ENCODE measurements around the gene OR51A7.
"Not testable (repeated sequence)": the region's sequence is repeated elsewhere in the genome, so short reads cannot be mapped to it uniquely, and the experiment has no call there.

The OR51A7 gene

DNA sequence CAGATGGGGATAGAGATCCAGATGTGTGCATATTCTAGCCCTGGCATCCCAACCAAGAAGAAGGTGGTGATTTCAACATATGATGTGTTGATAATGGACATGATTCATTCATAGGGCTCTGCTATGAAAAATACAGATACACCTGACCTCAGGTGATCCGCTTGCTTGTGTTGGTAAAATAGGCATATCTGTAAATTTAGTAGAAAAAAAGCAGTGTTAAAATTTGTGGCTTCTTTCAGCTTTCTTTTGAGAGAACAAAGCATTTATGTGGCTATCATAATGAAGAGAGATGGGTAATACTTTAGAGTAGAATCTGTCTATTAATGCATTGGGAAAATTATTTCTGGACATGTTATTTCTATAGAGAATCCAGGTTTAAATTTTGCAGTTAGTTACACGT is 52.0 kb downstream of the OR51A7 start, which contains the start of gene OR51A2:
Gene OR51A2 (minus strand): TSS at position 101 of the 400 bp plus-strand sequence. CDS start 0 bp downstream, at position 101.
- not testable (repeated sequence) for DNase-seq (ENCODE audit: extremely low read depth in 1 of 2, low read depth in 1 of 2)

DNA sequence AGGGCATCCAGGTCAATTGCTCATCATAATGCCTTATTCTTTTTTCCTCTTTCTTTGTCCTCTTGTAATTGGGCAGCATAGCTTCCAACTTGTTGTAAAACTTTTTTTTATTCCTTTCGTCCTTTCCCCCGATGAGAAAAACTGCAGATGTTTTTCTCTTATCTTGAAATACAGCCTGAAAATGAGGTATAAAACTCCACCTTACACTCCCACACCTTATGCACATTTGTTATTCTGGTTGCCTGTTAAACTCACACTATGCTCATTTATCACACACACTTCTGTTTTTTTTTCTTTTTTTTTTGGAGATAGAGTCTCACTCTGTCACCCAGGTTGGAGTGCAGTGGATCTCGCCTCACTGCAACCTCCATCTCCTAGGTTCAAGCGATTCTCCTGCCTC is 53.8 kb downstream of the OR51A7 start:
- DNase-seq (ENCODE audit: extremely low read depth in 1 of 2, low read depth in 1 of 2), result no peak

Measured in stimulated activated CD8-positive, alpha-beta memory T cell treated with anti-CD3 and anti-CD28 coated beads, Interleukin-7, amount 100 ng/mL, for 48 hours (primary cell).